Activated CD4-positive, alpha-beta T cell treated with anti-CD3 and anti-CD28 coated beads, Interleukin-2, Interleukin-6, amounts not matched to agents 100 ng/mL and 50 ng/mL, durations not matched to agents 16 hours and 8 hours (primary cell): ENCODE data around the gene ACADM.
"Not testable (repeated sequence)": the region's sequence is repeated elsewhere in the genome, so short reads cannot be mapped to it uniquely, and the experiment has no call there.

Source experiments
- DNase-seq: peaks from one replicate; pipeline ENCODE4 v3.0.0-alpha.2; 2020

ACADM gene

DNA sequence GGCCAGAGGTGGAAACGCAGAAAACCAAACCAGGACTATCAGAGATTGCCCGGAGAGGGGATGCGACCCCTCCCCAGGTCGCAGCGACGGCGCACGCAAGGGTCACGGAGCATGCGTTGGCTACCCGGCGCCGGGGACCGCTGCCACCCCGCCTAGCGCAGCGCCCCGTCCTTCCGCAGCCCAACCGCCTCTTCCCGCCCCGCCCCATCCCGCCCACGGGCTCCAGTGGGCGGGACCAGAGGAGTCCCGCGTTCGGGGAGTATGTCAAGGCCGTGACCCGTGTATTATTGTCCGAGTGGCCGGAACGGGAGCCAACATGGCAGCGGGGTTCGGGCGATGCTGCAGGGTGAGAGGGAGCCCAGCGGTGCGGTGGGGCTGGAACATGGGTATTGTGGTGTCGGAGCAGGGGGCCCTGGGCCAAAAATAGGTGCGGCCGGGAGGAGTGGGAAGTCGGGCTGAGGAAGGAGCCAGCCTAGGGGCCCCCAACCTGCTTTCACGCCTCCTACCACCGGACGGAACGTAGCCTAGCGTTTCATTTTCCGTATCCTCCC, at the start of gene ACADM:
Gene ACADM, plus strand, starts transcription at position 238 of the 551 bp plus-strand sequence. Its CDS starts 79 bp downstream, at position 317.
- DNase-seq, result peak; percentile 92

- no peak for DNase-seq
These were observed 47.1 kb upstream of the ACADM start for GRCh38 chr1:75677443-75677842.

- DNase-seq, result not testable (repeated sequence)
These were observed 46.5 kb upstream of the ACADM start for GRCh38 chr1:75677964-75678363.

GRCh38 chr1:75690547-75690946, 34.0 kb upstream of the ACADM start:
- no peak for DNase-seq

DNA sequence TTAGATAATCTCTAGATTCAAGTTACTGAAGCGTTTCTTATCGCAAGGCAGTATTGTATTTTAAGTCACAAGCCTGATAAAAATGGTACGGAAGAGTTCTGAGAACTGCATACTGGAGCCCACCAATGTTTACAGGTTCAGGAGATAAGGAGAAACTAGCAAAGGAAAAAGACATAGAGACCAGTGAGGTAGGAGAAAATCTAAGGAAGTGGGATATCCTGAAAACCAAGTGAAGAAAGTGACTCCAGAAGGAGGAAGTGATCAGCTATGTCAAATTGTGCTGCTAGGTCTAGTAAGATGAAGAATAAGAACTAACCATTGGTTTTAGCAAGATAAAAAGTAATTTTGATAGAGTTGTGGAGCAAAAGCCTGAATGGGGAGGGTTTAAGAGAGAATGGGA, 31.0 kb upstream of the ACADM start:
- no peak for DNase-seq

GRCh38 chr1:75696000-75696399, 28.5 kb upstream of the ACADM start:
- DNase-seq, result no peak

DNA sequence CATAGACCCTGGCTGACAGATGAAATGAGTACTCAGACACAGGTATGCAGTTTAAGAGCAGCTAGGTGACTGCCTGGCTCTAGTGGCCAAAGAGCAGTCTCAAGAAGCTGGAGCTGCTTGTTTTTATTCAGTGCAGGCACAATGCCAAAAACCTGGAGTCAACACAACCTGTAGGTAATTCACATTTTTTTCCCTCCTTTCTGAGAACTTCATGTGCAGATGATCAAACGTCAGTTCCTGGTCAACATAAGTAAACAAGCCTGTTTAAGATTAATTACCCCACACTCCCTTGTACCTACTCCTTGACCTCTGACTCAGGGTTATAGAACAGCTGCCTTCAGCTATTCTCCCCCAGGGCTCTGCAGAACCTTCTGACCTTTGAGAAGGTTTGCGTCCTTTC, 17.3 kb upstream of the ACADM start:
- DNase-seq, result no peak

DNA sequence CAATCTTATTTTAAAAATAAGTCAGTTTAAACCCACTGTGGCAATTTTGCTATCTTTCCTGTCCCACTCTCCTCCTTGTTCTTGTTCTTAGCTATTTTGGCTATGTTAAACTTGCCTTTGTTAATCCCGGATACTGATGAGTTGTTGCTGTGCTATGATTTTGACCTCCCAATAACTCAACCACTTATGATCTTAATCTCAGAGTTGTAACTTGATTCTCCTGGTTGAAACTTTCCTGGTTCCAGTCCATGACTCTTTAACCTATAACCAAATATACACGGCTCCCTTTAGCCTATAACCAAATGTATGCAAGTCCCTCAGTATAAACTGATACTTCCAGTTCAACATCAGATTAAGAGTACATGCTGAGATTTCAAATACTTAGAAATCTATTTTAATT, 15.6 kb upstream of the ACADM start:
- DNase-seq, result no peak

DNA sequence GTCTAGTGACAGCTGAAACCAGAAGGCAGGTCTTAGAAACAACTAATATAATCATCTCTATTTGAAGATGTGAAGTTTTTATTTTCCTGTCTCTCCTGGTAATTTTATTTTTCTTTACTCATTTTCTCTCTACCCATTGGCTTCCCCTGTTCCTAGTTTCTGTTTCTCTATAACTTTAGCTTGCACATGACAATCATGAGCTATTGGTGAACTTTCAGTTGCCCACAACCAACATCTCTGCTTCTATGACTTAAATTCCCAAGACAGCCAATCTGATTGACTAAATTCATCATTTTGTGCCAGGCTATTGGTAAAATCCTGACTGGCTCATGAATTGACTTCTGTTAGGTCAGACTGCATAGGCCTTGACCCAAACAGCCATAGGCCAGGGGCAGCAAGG, 13.7 kb upstream of the ACADM start:
- no peak for DNase-seq

DNA sequence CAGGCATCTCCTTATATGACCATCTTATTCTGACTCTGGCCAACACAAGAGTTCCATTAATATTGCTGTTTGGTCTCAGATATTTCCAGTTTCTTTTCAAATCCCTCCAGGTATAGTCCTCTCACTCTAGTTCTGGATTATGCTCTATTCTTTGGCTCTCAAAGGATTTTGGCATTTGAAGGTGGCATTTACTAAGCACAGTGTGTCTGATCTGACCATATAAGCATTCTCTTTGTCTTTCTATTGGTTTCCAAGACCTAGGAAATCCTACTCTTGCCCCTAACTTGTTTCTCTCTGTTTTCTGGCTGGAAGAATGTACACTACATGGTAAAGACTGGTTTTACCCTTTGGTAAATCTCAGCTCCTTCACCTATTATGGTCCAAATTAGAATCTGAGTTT, 12.7 kb upstream of the ACADM start:
- no peak for DNase-seq

GRCh38 chr1:75712306-75712705, 12.2 kb upstream of the ACADM start:
- no peak for DNase-seq

DNA sequence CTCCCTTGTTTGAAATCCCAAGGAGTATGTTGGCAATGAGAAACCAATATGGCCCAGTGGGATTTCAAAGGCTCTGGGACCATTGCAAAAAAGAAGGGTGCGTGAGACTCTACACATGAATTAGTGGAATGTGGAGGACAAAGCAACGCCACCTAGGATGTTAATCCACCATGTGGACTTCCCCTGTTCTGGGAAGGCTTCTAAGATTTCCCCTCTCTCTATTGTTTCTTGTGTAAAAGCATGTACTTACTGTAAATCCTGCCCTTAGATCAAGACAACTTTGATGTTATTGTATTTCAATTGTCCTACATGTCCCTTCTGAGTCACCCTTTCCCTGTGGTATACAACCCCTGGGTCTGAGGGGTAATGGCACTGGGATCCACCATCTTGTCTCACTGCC, 4.7 kb upstream of the ACADM start:
- DNase-seq, result no peak

- DNase-seq, result no peak
These were observed 4.2 kb upstream of the ACADM start for GRCh38 chr1:75720325-75720724.

- no peak for DNase-seq
These were observed 3.7 kb upstream of the ACADM start for GRCh38 chr1:75720820-75721219.

- DNase-seq, result not testable (repeated sequence)
These were observed 2.3 kb upstream of the ACADM start for GRCh38 chr1:75722246-75722645.

- DNase-seq, result no peak
These were observed 1.5 kb upstream of the ACADM start for GRCh38 chr1:75722966-75723365.

- peak; percentile 84 for DNase-seq
These were observed 479 bp upstream of the ACADM start for GRCh38 chr1:75723989-75724471.

DNA sequence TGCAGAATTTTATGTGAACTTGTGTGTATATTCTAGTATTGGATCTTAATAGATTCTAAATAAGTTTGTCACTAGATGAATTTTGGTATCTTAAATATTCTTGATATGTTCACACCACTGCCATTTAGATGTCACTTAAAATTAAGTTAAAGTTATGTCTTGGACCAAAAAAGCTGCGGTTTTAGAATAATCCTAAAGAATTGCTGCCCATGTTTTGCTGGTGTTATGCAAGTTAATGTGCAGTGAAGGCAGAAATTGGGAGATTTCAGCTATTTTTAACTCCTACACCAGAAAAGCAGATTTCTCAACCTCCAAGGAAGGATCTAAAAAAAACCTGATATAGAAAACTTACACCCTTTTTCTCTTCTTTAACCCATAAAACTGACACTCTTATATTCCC, 757 bp downstream of the ACADM start:
- DNase-seq, result no peak

- no peak for DNase-seq
These were observed 1.4 kb downstream of the ACADM start for GRCh38 chr1:75725861-75726361.

DNA sequence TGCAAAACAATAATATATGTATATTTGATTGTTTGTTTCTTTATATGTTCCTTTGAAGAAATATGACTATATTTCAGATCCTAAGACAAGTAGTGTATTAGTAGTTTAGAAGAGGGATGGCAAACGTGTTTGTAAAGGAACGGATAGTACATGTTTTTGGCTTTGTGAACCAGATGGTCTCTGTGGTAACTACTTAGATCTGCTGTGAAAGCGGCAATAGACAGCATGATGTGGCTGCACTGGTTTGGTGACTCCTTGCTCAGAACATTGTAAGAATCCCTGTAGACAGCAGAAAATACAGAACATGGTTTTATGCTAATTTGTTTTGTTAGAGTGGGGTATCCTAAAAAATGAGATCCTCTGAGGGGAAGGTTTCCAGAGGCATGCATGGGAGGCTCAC, 3.1 kb downstream of the ACADM start:
- DNase-seq, result no peak

GRCh38 chr1:75730432-75730831, 5.9 kb downstream of the ACADM start:
- DNase-seq, result no peak

DNA sequence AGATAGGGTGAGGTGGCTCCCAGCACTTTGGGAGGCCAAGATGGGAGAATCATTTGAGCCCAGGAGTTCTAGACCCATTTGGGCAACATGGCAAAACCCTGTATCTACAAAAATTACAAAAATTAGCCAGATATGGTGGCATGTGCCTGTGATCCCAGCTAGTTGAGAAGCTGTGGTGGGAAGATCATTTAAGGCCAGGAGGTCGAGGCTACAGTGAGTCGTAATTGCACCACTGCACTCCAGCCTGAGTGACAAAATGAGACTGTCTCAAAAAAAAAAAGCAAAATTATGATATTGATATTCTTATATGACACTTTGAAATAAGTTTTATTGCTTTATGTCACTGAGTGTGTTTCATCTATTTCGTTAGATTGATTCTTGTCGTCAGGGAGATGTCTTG, 7.4 kb downstream of the ACADM start:
- no peak for DNase-seq

DNA sequence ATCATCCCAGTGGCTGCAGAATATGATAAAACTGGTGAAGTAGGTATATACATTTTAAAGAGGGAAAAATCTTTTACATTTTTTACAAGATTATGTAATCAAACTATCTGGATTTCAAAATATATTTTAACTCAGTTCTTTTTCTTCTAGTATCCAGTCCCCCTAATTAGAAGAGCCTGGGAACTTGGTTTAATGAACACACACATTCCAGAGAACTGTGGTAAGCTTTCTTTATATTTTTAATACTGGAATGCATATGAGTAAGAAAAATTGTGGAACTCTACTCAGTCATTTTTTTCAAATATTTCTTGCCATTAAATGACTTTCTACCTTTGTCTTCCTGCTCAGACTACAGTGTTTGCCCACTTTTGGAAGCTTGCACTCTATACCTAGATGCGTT, 8.2 kb downstream of the ACADM start:
- no peak for DNase-seq

- DNase-seq, result no peak
These were observed 9.2 kb downstream of the ACADM start for GRCh38 chr1:75733661-75734060.

DNA sequence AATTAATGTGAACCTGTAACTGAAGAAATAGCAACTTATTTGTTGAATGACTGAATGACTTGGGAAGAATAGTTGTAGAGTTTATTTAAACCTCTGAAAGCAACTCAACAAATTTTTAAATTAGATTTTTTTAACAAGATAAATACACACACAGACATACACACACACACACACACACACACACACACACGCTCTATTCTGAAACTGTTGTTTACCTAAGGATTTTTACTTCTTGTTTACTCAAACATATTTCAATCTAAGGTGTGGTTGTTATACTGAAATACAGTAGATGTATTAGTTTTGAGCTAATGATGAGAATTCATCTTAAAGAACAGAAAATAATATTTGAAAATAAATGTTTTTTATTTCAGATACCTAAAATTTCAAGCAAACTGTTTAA, 11.5 kb downstream of the ACADM start:
- no peak for DNase-seq
